NCI-H1092 treated with DMSO at 0.1 percent for 48 hours (cell line): ENCODE measurements around the gene GNAZ.
"Not testable (repeated sequence)": the region's sequence is repeated elsewhere in the genome, so short reads cannot be mapped to it uniquely, and the experiment has no call there.

Source experiments
- DNase-seq: peaks from one replicate; lab custom pipeline; 2025; lab: John Stamatoyannopoulos, UW

The GNAZ gene

DNA sequence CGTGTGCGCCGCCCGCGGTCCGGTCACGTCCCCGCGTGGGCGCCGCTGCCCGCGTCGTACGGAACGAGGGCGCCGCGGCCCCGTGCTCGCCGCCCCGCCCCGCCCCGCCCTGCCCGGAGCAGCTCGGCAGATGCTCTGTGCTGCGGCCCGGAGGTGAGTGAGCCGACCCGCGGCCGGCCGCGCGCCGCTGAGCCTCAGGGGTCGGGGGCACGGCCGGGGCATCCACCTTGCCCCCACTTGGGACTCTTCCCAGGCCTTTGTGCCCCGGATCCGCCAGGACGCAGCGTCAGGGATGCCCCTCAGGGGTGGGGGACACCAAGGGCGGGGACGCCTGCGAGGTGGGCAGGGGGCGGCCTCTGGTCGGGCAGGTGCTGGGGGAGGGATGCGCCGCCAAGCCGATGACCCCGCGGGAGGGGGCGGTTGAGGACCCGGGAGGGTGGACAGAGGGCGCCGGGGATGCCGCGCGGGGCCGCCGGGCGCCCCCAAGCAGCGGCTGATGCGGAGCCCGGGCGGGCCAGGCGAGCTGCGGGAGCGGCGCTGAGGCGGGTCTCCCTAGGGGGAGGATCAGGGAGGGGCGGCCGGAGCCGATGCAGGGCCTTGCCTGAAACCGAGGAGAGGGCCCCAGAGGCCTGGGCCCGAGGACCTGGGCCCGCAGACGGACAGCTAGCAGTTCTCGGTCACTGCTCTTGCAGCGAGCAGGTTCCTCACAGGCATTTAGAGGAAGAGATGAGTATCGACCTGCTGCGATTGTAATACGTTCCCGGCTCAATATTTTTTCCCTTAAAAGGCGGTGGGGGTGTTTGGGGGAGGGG, at the start of gene GNAZ:
Gene GNAZ, plus strand, starts transcription at position 102 of the 812 bp plus-strand sequence. CDS start 25,177 bp downstream, outside the sequence.
- no peak for DNase-seq

DNA sequence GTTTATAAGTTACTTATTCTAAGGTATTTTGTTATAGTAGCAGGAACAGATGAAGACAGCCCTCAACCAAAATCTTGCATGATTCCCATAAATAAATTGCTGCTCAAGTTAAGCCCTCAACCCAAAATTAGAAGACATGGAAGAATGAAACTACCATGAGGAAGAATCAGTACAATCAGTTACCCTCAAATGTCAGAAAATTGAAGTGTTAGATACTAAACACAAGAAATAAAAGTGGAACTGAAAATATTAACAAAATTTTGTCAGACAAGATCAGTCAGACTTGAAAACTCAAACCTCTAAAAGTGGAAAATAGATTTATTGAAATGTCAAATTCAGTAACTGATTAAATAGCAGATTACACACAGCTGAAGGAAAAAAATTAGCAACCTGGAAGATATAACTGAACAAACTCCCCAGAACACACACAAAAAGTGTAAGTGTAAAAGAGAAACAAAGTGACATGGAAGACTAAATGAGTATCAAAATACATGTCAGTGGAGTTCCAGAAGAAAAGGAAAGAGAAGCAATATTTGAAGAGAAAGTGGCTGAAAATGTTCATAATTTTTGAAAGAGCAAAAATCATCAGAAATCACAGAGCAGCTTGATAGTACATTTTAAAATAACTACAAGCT, 49.5 kb upstream of the GNAZ start:
- no peak for DNase-seq

DNA sequence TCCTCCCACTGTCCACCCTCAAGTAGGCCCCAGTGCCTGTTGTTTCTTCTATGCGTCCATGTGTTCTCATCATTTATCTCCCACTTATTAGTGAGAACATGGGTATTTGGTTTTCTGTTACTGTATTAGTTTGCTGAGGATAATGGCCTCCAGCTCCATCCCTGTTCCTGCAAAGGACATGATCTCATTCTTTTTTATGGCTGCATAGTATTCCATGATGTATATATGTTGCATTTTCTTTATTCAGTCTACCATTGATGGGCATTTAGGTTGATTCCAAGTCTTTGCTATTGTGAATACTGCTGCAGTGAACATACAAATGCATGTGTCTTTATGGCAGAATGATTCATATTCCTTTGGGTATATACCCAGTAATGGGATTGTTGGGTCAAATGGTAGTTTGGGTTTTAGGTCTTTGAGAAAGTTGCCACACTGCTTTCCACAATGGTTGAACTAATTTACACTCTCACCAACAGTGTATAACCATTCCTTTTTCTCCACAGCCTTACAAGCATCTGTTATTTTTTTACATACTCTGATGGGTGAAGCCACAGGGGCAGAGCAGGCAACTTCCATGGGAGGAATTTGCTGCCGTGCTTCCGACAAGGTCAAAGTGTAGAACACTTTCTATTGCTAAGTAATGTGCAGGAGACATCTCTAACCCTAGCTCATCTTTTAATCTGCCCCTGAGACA, 48.5 kb upstream of the GNAZ start:
- DNase-seq: not testable (repeated sequence)

DNA sequence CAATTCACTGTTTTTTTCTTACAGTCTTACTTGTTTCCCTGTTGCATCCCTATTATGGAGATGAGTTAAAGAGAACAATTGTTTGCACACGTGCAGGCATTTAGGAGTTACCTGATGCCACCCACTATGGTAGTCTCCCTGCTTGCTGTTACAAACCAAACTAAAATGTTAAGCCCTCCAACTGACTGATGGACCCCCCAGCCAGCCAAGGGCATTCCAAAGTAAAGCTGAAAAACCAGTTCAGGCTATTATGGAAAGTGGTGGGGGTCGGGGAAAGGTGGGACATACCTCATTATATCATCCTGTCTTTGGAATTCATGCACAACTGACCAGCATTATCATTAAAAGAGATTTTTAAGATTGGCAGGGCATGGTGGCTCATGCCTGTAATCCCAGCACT, 47.0 kb upstream of the GNAZ start:
- no peak for DNase-seq

DNA sequence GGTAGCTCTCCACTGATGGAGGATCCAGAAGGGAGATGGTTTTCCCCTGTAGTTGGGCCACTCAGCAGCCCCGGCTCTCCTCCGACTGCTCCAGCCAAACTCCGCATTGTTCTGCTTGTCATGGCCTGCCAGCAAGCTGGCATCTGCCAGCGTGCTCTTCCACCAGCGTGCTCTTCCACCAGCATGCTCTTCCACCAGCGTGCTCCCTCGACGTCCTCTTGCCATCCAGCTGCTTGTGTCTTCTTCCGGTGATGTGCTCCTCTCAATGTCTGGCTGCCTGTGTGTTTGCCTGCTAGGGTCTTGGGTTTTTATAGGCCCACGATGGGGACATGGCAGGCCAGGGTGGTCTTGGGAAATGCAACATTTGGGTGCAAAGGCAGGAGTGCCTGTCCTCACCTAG, 43.5 kb upstream of the GNAZ start:
- no peak for DNase-seq

DNA sequence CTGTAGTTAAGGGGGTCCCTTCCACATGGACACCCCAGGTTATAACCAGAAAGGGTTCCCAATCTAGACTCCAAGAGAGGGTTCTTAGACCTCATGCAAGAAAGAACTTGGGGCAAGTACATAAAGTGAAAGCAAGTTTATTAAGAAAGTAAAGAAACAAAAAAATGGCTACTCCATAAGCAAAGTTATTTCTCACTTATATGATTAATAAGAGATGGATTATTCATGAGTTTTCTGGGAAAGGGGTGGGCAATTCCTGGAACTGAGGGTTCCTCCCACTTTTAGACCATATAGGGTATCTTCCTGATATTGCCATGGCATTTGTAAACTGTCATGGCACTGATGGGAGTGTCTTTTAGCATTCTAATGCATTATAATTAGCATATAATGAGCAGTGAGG, 42.5 kb upstream of the GNAZ start:
- not testable (repeated sequence) for DNase-seq

DNA sequence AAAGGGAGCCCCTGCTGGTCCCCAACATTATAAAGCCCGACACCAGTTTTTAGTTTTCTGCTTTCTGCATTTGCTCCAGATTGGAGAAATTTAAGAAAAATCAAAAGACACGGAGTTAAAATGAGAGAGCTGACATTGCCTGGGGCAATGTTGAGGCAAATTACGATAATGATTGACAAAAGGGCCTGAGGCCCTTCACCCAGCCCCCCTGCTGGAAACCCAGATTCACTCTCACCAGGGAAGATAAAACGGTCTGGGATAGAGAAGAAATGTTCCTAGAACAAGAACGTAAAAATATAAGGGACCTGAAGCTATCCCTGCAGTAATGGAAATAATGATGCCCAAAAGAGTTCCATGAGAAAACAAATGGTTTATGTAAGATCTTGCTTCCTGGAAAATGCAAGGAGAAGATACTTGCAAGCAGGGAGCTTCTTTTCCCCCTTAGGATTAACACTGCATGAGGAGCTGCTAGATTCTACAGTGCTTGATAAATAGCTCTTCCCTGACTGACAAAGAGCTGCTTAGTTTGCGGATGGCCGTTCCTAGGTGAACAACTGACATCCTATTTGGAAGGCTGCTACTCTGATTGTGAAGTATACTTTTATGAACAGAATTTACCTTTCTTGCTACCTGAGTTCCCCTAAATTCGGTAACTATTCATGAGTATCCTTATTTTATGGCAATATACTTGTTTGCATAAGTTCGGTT, 40.6 kb upstream of the GNAZ start:
- DNase-seq: no peak

DNA sequence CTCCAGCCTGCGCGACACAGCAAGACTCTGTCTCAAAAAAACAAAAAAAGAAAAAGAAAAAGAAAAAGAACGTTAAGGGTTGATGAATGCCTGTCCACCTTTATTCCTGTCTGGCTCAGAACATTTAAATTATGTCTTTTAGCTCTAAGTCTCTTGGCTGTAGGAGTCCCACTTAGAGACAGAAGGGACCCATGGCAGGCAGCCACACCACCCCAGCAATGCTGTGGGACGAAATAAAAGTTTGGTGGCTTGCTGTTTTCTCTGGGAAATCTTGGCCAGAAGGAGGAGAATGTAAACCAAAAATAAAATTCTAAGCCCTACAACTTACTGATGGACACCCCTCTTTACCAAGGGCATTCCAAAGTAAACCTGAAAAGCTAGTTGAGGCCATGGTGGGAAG, 38.9 kb upstream of the GNAZ start:
- no peak for DNase-seq

DNA sequence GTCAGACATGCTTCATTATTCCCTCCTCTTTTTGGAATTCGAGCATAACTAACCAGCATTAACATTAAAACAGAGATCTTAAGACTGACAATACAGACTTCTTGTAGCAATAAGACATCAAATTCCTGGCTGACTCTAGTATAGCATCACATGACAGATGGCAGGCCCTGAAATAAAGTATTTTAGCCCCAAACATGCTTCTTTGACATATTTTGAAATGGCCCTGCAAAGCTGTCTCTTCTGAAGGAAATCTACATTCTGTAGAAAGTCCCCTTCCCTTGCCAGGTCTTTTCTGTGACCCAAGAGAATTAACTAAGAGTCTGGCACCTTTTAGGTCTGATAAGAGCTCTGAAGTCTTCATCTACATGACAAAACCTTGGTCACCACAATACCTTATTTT, 38.5 kb upstream of the GNAZ start:
- no peak for DNase-seq

DNA sequence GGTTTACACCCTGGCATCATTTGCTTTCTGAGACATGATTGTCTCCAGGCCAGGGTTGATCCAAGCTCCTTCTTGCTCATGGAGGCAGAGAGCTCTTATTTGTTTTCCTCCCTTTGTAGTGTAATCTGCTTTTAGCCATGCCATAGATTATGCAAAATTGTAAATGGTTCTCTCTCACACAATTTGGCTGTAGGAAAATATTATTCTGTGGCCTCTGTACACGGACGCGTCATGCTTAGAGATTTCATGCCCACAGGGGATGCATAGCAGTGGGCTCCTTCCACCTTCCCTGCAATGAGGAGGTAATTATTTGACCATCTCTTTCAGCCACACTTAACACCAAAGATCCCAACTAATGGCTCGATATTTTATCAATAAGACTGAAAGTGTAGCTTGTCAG, 37.7 kb upstream of the GNAZ start:
- DNase-seq: no peak

DNA sequence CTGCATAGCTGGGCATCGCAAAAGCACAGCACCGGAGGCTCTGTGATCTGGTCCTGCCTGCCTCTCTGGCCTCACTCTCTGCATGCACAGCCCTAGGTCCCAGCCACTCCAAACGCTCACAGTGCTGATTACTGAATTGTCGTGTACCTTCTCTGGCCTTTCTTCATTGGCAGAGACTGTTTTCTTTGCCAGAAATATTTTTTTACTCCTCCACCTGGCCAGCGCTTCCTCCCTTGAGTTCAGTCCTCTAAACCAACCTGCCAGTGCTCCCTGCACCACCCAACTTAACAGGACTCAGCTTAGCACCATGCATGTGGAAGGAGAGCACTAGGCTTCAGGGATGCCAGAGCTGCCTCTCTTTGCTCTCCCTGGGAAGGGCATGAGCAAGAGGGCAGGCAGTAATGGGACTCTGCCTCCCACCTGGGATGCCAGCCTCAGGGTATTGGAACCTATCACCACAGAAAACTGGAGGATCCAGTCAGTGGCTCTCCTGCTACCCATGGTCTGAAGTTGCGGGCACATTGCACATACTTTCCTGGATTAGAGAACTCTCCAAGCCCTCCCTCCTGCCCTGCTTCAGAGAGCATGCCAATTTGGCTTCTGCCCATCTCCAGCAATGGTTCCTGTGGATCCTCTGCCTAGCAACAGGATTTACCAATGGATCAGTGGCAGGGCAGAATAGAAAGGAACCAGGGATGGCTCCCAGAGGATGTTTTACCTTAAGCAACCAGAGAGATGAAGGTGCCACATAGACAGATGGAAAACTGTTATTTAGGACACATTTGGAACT, 37.0 kb upstream of the GNAZ start:
- DNase-seq: peak; percentile 9

DNA sequence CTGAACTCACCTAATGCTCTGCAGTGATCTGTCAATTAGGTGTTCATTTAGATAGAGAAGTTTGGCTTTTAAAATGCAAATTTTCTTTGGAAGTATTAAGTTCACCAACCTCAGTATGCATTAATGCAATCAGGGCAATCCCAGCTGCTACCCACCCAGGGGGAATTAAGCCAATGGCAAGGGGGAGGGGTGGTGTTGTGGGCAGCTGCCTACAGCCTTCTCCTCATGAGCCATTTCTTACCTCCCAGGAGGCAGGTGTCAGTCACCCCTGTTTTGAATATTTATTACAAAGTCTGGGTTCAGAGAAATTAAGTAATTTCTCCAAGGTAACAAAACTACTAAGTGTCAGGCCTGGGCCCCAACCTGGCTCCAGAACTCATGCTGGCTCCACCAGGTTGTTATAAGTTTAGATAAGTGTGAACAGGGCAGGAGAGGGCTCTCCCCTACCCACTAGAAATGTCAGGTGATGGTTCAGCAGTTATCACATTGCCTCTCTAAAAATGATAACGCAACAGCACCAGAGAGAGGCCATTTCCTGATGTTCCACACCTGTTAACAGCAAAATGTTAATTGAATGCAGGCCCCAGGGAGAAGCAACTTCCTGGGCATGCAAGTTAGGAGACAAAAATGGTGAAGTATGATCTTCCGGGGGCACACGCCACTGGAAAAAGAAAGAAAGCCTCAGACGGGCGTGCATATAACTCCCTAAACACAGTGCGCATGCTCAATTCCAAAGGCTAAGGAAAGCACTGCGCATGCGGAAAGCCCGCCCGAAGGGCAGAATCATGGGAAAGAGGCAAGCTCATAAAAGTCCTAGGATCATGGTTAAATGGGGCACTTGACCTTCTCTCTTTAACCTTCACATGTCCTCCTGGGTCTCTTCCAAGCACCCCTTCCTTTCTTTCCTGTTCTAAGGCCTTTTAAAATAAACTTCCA, 35.4 kb upstream of the GNAZ start:
- DNase-seq: no peak

DNA sequence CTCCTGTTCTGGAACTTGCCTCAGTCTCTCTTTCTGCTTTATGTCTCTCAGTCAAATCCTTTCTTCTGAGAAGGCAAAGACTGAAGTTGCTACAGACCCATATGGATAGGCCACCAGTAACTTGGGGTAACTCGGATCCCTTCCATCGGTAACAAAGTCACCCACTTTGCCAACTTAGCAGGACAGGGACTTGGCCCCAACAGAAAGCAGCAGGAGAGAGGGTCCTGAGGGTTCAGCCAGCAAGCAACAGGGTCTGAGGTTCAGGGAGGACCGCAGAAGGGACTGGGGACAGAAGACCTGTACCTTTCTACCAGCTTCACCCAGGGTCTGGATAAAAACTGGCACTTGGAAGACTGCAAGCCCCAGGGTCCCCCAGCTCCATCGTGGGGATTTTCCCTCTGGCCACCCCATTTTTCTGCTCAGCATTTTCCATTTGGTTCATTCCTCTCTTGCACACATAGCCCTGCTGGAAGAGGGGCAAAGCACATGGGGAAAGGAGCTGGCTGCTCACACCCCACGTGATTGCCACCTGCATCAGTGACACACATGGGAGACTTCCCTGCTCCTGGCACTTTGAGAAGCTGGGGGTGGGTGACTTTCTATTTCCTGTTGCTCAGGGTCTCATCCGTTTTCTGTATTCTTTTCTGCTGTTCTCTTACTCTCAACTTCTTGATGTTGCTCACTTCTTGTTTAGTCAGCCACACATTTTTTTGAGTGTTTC, 34.6 kb upstream of the GNAZ start:
- DNase-seq: no peak

DNA sequence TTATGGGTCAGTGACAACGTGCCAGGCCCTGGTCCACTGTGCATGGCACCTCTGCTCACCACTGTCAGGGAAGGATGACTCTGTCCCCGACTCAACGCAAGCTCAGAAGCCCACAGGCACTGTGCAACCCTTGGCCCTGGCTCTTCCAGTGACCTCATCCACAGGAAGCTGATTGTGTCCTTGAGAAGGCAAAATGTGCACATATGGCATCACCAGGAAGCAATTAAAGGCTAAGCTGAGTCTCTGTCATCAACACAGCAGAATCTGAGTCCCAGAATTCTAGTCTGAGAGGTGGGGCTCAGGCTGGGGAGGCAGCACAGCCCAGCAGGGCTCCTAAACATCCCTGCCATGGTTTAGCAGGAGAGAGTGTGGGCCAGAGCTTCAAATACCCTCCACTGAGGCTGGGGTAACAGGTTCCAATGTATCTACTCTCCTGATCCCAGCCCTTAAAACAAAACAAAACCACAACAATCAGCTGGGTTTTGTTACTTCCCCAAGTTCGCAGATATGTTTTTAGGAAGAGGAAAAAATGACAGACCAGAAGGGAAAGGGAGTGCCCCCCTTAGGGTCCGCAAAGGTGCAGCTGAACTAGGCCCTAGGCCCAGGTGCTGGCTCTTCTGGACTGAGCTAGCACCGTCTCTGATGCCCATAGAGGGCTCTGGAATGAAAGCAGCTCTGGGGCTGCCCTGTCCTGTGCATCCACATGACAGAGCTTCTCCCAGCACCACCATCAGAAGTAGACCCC, 33.5 kb upstream of the GNAZ start:
- no peak for DNase-seq

DNA sequence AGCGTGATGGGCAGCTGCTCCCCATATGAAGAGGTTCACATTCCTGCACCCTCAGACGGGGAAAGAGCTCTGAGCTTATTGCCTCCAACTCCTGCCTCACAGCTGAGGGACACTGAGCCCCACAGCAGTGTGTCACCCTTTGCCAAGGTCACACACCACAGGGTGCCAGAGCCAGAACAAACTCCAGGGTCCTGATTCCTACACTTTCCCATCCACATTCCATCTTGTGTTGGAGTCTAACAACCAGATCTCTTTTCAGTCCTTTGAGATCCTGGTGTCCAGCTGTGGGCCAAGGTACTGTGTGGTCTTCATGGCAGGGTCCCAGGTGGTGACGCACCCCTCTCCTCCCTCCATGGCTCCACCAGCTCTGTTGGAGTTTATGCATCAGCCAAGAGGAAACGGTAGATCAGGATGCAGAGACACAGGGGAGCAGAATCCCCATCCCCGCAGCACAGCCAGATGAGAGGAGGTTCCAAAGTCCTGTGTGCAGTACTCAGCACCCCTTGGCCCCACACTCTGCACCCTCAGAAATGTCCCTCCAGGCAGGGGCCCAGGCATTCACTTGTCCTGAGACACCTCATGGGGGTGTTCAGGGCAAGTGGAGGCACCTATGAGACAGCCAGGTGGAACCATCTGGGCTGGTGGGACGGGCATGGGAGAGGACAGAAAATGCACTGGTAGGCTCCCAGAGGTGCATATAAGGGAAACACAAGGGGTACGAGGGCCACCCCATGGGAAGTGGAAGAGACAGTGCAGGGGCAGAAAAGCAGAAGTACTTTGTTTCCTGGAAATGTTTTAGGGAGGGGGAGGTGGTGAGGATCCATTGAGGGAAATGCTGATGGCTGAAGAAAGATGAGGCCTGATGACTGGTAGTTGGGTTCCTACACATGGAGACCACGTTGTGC, 32.6 kb upstream of the GNAZ start:
- DNase-seq: no peak

DNA sequence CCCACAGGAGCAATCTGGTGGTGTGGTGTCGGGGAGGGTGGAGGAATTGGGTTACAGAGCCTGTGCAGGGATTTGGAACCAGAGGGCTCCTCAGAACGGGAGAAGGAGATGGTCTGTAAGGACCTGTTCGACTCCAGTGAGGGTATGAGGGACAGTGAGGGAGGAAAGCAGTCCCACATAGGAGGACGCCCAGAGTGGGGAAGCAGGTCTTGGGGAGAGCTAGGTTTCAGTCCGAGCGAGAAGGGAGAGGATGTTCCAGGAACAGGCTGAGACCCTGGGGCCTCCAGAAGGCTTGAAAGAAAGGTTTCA, 32.0 kb upstream of the GNAZ start:
- no peak for DNase-seq

DNA sequence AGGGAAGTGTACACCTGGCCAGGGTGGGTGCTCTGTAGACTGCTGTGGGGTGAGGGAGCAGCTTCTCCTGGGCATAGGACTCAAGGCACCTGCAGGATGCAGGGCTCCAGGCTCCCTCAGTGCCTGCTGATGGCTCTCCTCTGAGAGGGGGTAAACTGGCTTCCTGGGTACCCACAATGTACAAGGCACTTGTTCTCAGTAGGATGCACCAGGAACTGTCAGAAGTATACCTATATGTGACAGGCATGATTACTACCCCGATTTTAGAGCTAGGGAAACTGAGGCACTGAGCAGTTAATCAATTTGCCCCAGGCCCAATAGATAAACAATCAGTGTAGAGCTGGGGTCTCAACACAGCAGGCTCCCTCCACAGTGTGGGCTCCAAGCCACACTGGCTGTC, 31.4 kb upstream of the GNAZ start:
- DNase-seq: no peak

DNA sequence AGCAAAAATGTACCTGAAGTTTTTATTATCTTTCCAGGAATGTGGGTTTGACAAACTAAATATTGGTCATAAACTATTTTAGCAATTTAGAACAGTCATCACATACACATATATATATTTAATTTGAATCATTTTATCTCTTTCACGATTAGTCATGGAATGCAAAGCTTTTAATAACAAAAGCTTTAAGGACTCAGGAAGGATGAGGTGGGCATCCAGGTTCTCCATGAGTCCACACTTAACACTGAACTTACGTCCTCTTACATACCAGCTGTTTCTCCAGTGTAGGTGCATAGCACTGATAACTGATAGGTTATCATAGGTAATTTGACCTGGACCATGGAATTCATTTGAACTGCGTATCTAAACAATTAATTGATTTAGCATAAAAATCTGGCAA, 28.1 kb upstream of the GNAZ start:
- DNase-seq: no peak
